Fibroblast of skin of abdomen (primary cell): ENCODE data around the gene SLC22A15.

Experiments
- DNase-seq: peaks from one replicate; pipeline ENCODE4 v3.0.0-alpha.2; 2013

Gene SLC22A15

GRCh38 chr1:116105996-116106395 lies 129.7 kb downstream of the SLC22A15 start:
- no peak for DNase-seq

GRCh38 chr1:116106646-116107045 lies 130.3 kb downstream of the SLC22A15 start:
- no peak for DNase-seq

GRCh38 chr1:116107371-116107770 lies 131.1 kb downstream of the SLC22A15 start:
- peak; percentile 55 for DNase-seq

GRCh38 chr1:116110567-116111523 lies 134.5 kb downstream of the SLC22A15 start, which contains the start of gene MAB21L3:
TSS of gene MAB21L3 (plus strand) at chr1:116111399. CDS start at chr1:116112616, 1,217 bp downstream.
- DNase-seq = no peak

GRCh38 chr1:116111524-116112021 lies 135.3 kb downstream of the SLC22A15 start:
- no peak for DNase-seq

- no peak for DNase-seq
Measured at GRCh38 chr1:116112388-116113140, 136.3 kb downstream of the SLC22A15 start.

- DNase-seq = no peak
Measured at GRCh38 chr1:116113615-116114014, 137.3 kb downstream of the SLC22A15 start.

GRCh38 chr1:116115476-116116439 lies 139.4 kb downstream of the SLC22A15 start:
- peak; percentile 95 for DNase-seq

- DNase-seq = no peak
Measured at GRCh38 chr1:116118471-116118870, 142.2 kb downstream of the SLC22A15 start.
